Ishikawa (cell line): ENCODE data around the gene B3GALT5.

Experiments used
- CEBPB ChIP-seq: IDR thresholded peaks from 2 replicates; pipeline ENCODE4 v1.6.1; 2012
- EP300 ChIP-seq: IDR thresholded peaks from 2 replicates; pipeline ENCODE4 v1.6.1; 2012; ENCODE audit warnings: borderline replicate concordance
- FOXM1 ChIP-seq: IDR thresholded peaks from 2 replicates; pipeline ENCODE4 v1.6.1; 2012; ENCODE audit warnings: low read depth, borderline replicate concordance
- MAX ChIP-seq: IDR thresholded peaks from 2 replicates; pipeline ENCODE4 v1.6.1; 2012
- TAF1 ChIP-seq: IDR thresholded peaks from 2 replicates; pipeline ENCODE4 v1.6.1; 2012; ENCODE audit warnings: low read depth, mild to moderate bottlenecking
- TCF12 ChIP-seq: IDR thresholded peaks from 2 replicates; pipeline ENCODE4 v1.6.1; 2012; ENCODE audit warnings: low read depth
- USF1 ChIP-seq: IDR thresholded peaks from 2 replicates; pipeline ENCODE4 v1.6.1; 2012
- YY1 ChIP-seq: IDR thresholded peaks from 2 replicates; pipeline ENCODE4 v1.6.1; 2012; ENCODE audit warnings: low read depth

- TF ChIP-seq TAF1 (no peak), USF1 (no peak), CEBPB (no peak), EP300 (no peak), TCF12 (no peak), FOXM1 (no peak), YY1 (no peak), MAX (no peak)
Measured at GRCh38 chr21:39681257-39681656, 68.5 kb downstream of the B3GALT5 start.
